ENCODE measurements around the gene TMEM132C.

DNA sequence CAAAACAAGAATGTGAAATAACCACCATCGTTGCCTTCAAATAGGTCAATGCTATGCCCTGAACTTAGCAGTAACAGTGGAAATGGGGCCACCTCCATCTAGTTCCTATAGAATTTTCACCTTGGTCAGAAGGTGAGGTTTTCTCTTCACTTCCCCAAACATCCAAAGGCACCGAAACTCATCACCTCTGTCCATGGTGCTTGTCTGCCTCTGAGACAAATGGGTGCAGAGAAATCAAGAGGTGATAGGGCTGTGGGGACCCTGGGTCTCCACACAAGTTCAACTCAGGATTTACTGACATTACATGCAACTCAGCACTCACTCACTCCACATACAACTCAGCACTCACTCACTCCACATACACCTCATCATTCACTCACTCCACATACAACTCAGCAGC lies 26.2 kb upstream of the TMEM132C start:
- TF ChIP-seq CTCF (IDR thresholded peaks at IDR 0.05) (no peak), EZH2 (IDR thresholded peaks at IDR 0.05; ENCODE audit: borderline replicate concordance, insufficient read depth, low read depth, low read length, poor library complexity, severe bottlenecking) (no peak)

Data from B cell (primary cell).